Measurements from ENCODE around the gene FLT4. TPM values are rescaled to one million over a fixed set of nuclear protein-coding genes. Genes with fewer than 3 reads are reported as not detected.
"Not testable (repeated sequence)": the region's sequence is repeated elsewhere in the genome, so short reads cannot be mapped to it uniquely, and the experiment has no call there.

FLT4 gene
- total RNA-seq, 1 experiment from 2014 or later = 0.44 TPM

DNA sequence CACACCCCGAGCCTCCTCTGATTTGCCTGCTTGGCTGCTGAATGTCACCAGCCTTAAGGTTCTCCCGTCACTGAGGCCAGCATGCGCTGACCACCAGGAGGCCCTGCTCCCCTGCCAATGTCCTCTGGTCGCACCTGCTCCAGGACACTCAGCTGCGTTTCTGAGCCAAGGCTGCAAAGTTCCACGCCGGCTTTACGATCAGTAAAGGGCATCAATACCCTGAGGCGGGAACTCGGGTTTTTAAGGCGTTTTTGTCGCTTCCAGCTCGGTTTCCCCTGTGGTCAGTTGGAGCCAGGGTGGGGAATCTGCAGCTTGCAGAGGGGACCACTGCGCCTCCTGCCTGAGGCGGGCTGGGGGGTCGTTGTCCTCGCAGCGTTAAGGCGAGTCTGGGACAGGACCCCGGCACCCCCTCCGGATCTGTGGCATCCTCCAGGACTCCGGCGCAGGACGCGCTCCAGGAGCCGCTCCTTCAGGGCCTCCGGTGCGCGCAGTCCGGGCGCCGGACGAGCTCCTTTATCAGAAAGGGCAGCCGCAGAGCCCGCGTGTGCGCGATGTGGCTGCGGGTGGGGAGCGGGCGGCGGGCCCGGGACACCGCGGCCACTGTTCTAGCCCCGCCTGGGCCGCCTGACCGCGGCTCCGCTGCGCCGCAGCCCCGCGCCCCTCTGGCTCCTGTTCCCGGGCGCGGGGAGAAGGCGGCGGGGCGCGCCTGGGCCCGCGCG is 24.1 kb upstream of the FLT4 start:
- in situ Hi-C loops (cut with HindIII; ENCODE audit: low pct_unique_long_range_greater_than_20kb, low sequenced_read_pairs) = no loop called here
- no peak for DNase-seq (ENCODE audit: low read depth, low spot score)
- Histone ChIP-seq H3K27ac (ENCODE audit: low read length) (no peak overlapping the region), H3K27me3 (ENCODE audit: control insufficient read depth, insufficient read depth, low read length) (no peaks in the 10 kb centered on the region; the same call in 1 of the 2 replicates), H3K9me3 (ENCODE audit: control insufficient read depth, insufficient read depth, low read depth, low read length) (no peaks in the 10 kb centered on the region), H3K4me1 (ENCODE audit: control insufficient read depth, insufficient read depth, low read length) (peaks cover 5% of the 10 kb centered on the region), H3K4me3 (ENCODE audit: low read depth in 2 of 2, low read length in 2 of 2) (peak overlapping the region in 1 of 2 experiments; percentile 19; a peak in 2 of 4 replicates), H3K36me3 (ENCODE audit: control insufficient read depth, insufficient read depth, low read length) (no peaks in the 10 kb centered on the region)
- intact Hi-C loops (cut with micrococcal nuclease; ENCODE audit: unreplicated experiment) = loop anchor here (5.0 kb wide), 1 partner anchor 61 kb away; no protein-coding TSS in a partner anchor
- POLR2A ChIA-PET = interaction anchor here (0.6 kb wide), 1 partner anchor 12 kb away, joined by 5 read pairs; no protein-coding TSS in a partner anchor
- TF ChIP-seq, protein P1, sequence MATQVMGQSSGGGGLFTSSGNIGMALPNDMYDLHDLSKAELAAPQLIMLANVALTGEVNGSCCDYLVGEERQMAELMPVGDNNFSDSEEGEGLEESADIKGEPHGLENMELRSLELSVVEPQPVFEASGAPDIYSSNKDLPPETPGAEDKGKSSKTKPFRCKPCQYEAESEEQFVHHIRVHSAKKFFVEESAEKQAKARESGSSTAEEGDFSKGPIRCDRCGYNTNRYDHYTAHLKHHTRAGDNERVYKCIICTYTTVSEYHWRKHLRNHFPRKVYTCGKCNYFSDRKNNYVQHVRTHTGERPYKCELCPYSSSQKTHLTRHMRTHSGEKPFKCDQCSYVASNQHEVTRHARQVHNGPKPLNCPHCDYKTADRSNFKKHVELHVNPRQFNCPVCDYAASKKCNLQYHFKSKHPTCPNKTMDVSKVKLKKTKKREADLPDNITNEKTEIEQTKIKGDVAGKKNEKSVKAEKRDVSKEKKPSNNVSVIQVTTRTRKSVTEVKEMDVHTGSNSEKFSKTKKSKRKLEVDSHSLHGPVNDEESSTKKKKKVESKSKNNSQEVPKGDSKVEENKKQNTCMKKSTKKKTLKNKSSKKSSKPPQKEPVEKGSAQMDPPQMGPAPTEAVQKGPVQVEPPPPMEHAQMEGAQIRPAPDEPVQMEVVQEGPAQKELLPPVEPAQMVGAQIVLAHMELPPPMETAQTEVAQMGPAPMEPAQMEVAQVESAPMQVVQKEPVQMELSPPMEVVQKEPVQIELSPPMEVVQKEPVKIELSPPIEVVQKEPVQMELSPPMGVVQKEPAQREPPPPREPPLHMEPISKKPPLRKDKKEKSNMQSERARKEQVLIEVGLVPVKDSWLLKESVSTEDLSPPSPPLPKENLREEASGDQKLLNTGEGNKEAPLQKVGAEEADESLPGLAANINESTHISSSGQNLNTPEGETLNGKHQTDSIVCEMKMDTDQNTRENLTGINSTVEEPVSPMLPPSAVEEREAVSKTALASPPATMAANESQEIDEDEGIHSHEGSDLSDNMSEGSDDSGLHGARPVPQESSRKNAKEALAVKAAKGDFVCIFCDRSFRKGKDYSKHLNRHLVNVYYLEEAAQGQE (IDR thresholded peaks at IDR 0.05; ENCODE audit: insufficient read depth in 1 of 2, low read depth in 2 of 2, low read length in 1 of 2) = no peak
- no peak for TF ChIP-seq TCF7L2 (IDR thresholded peaks at IDR 0.05; ENCODE audit: low read depth, low read length)
- TF ChIP-seq SIN3A (IDR thresholded peaks at IDR 0.05; ENCODE audit: borderline replicate concordance, insufficient read depth, low read depth, low read length) = no peak
- TF ChIP-seq, protein P2, sequence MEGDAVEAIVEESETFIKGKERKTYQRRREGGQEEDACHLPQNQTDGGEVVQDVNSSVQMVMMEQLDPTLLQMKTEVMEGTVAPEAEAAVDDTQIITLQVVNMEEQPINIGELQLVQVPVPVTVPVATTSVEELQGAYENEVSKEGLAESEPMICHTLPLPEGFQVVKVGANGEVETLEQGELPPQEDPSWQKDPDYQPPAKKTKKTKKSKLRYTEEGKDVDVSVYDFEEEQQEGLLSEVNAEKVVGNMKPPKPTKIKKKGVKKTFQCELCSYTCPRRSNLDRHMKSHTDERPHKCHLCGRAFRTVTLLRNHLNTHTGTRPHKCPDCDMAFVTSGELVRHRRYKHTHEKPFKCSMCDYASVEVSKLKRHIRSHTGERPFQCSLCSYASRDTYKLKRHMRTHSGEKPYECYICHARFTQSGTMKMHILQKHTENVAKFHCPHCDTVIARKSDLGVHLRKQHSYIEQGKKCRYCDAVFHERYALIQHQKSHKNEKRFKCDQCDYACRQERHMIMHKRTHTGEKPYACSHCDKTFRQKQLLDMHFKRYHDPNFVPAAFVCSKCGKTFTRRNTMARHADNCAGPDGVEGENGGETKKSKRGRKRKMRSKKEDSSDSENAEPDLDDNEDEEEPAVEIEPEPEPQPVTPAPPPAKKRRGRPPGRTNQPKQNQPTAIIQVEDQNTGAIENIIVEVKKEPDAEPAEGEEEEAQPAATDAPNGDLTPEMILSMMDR (IDR thresholded peaks at IDR 0.05) = no peak; the same call in 1 of the 2 replicates
- no peak for TF ChIP-seq POLR2AphosphoS5 (IDR thresholded peaks at IDR 0.05; ENCODE audit: low read depth, low read length)
- ATAC-seq = peak; percentile 51; the same call in 1 of the 2 replicates
- BruUV-seq (replicated peaks) = no TSS peak
- CTCF ChIA-PET = interaction anchor here (0.6 kb wide), 1 partner anchor 1835 kb away, joined by 6 read pairs; no protein-coding TSS in a partner anchor

DNA sequence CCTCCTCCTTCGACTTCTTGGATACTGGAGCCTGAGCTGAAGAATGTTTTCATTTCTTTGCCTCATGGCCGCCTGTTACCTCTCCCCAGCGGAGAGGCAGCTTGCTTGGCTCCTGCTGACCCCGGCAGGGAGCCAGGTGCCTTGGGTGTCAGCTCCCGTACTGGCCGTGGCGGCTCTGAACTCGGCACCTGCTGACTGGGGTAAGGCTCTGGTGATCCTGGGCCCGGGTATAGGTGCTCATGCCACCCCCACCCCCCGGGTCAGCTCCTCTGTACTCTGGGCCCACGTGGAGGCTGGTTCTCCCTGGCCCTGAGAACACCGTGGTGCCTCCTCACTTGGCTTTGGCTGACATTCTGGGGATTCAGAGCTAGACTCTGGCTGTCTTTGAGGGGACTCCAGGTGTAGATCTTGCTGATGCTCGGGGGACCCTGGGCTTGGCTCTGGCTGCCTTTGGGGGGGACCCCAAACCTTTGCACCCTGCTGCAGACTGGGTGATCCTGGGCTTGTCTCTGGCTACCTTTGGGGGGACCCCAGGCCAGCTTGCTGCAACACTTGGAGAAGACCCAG is 22.6 kb upstream of the FLT4 start:
- H3K27ac ChIP-seq (ENCODE audit: low read length); ATAC-seq; H3K4me1 ChIP-seq (ENCODE audit: control insufficient read depth, insufficient read depth, low read length); H3K27me3 ChIP-seq (ENCODE audit: control insufficient read depth, insufficient read depth, low read length); CTCF ChIA-PET; DNase-seq (ENCODE audit: low read depth, low spot score); in situ Hi-C loops (cut with HindIII; ENCODE audit: low pct_unique_long_range_greater_than_20kb, low sequenced_read_pairs); POLR2A ChIA-PET; H3K36me3 ChIP-seq (ENCODE audit: control insufficient read depth, insufficient read depth, low read length); H3K4me3 ChIP-seq (ENCODE audit: low read depth in 2 of 2, low read length in 2 of 2); BruUV-seq (replicated peaks); H3K9me3 ChIP-seq (ENCODE audit: control insufficient read depth, insufficient read depth, low read depth, low read length): not testable (repeated sequence)
- intact Hi-C loops (cut with micrococcal nuclease; ENCODE audit: unreplicated experiment) = loop anchor here (5.0 kb wide), 1 partner anchor 60 kb away; no protein-coding TSS in a partner anchor
